HEK293 (cell line): ENCODE measurements around the gene STUM.

Source experiments
- CTCF ChIA-PET: fragments of 350-600 bp; formaldehyde crosslinking; extraction: SDS; loops from one replicate; lab custom pipeline; 2021; ENCODE audit warnings: antibody characterized with exemption; lab: Yijun Ruan, JAX
- POLR2A ChIA-PET: fragments of 300-600 bp; formaldehyde crosslinking; extraction: SDS; loops from one replicate; lab custom pipeline; 2020; ENCODE audit warnings: antibody characterized with exemption, inconsistent platforms; lab: Yijun Ruan, JAX
- H3K27ac ChIP-seq: fragments of 200-500 bp; sonication (Bioruptor generic); 2 replicates; pipeline ENCODE4 v1.5.1; 2014; ENCODE audit warnings: low read depth, low read length, control low read depth, inconsistent platforms; ENCODE audit errors: extremely low read depth
- H3K36me3 ChIP-seq, 2 experiments: fragments of 200-500 bp in 1 of 2; sonication (Bioruptor generic) in 1 of 2; 1 replicate in 1 of 2; 2 replicates in 1 of 2; pipeline ENCODE4 v1.5.1; 2014 to 2017; ENCODE audit warnings: inconsistent platforms in 2 of 2, low read length in 2 of 2; ENCODE audit not compliant: control insufficient read depth in 2 of 2, insufficient read depth in 1 of 2
- H3K4me1 ChIP-seq: fragments of 200-500 bp; sonication (Bioruptor generic); 2 replicates; pipeline ENCODE4 v1.5.1; 2014; ENCODE audit warnings: mild to moderate bottlenecking, low read length, inconsistent platforms; ENCODE audit not compliant: control insufficient read depth, insufficient read depth
- H3K4me3 ChIP-seq: 2 replicates; pipeline ENCODE4 v1.5.1; 2011; ENCODE audit warnings: low read depth, mild to moderate bottlenecking, control low read depth, low read length, moderate library complexity
- H3K9me3 ChIP-seq: fragments of 200-500 bp; sonication (Bioruptor generic); 2 replicates; pipeline ENCODE4 v1.5.1; 2014; ENCODE audit warnings: low read depth, low read length, inconsistent platforms; ENCODE audit not compliant: control insufficient read depth, insufficient read depth
- GLI2 ChIP-seq: fragments of 450-650 bp; formaldehyde crosslinking; IDR thresholded peaks from 2 replicates; pipeline ENCODE4; 2017; ENCODE audit warnings: missing biosample characterization, missing genetic modification characterization, low read depth, borderline replicate concordance
- GLIS1 ChIP-seq: fragments of 450-650 bp; formaldehyde crosslinking; IDR thresholded peaks from 2 replicates; pipeline ENCODE4 v1.5.1; 2016; ENCODE audit warnings: missing biosample characterization, missing genetic modification characterization
- GLIS2 ChIP-seq: fragments of 450-650 bp; formaldehyde crosslinking; IDR thresholded peaks from 2 replicates; pipeline ENCODE4 v1.5.1; 2016; ENCODE audit warnings: missing biosample characterization, missing genetic modification characterization
- KLF8 ChIP-seq: fragments of 450-650 bp; formaldehyde crosslinking; IDR thresholded peaks from 2 replicates; pipeline ENCODE4 v1.5.1; 2016; ENCODE audit warnings: missing biosample characterization, missing genetic modification characterization
- REPIN1 ChIP-seq: fragments of 450-650 bp; formaldehyde crosslinking; IDR thresholded peaks from 2 replicates; pipeline ENCODE4 v1.5.1; 2017; ENCODE audit warnings: missing biosample characterization, missing genetic modification characterization, low read depth
- SCRT2 ChIP-seq: fragments of 450-650 bp; formaldehyde crosslinking; IDR thresholded peaks from 2 replicates; pipeline ENCODE4 v1.5.1; 2016; ENCODE audit warnings: missing biosample characterization, missing genetic modification characterization
- YY2 ChIP-seq: fragments of 450-650 bp; formaldehyde crosslinking; IDR thresholded peaks from 2 replicates; pipeline ENCODE4 v1.5.1; 2016; ENCODE audit warnings: missing biosample characterization, missing genetic modification characterization
- ZNF585B ChIP-seq: fragments of 450-650 bp; formaldehyde crosslinking; IDR thresholded peaks from 2 replicates; pipeline ENCODE4 v1.5.1; 2016; ENCODE audit warnings: missing biosample characterization, missing genetic modification characterization
- ZNF621 ChIP-seq: fragments of 450-650 bp; formaldehyde crosslinking; IDR thresholded peaks from 2 replicates; pipeline ENCODE4 v1.5.1; 2017; ENCODE audit warnings: missing biosample characterization, missing genetic modification characterization
- ZNF664 ChIP-seq: fragments of 450-650 bp; formaldehyde crosslinking; IDR thresholded peaks from 2 replicates; pipeline ENCODE4 v1.5.1; 2016; ENCODE audit warnings: missing biosample characterization, missing genetic modification characterization
- TF ChIP-seq, protein P1 (sequence below): fragments of 450-650 bp; formaldehyde crosslinking; IDR thresholded peaks from 2 replicates; pipeline ENCODE4 v1.5.1; 2016; ENCODE audit warnings: missing biosample characterization, missing genetic modification characterization
- TF ChIP-seq, protein P2 (sequence below): fragments of 450-650 bp; formaldehyde crosslinking; IDR thresholded peaks from 2 replicates; pipeline ENCODE4 v1.5.1; 2016; ENCODE audit warnings: missing biosample characterization, missing genetic modification characterization, borderline replicate concordance
- TF ChIP-seq, protein P3 (sequence below): fragments of 450-650 bp; formaldehyde crosslinking; IDR thresholded peaks from 2 replicates; pipeline ENCODE4 v1.5.1; 2016; ENCODE audit warnings: missing biosample characterization, missing genetic modification characterization

STUM gene

DNA sequence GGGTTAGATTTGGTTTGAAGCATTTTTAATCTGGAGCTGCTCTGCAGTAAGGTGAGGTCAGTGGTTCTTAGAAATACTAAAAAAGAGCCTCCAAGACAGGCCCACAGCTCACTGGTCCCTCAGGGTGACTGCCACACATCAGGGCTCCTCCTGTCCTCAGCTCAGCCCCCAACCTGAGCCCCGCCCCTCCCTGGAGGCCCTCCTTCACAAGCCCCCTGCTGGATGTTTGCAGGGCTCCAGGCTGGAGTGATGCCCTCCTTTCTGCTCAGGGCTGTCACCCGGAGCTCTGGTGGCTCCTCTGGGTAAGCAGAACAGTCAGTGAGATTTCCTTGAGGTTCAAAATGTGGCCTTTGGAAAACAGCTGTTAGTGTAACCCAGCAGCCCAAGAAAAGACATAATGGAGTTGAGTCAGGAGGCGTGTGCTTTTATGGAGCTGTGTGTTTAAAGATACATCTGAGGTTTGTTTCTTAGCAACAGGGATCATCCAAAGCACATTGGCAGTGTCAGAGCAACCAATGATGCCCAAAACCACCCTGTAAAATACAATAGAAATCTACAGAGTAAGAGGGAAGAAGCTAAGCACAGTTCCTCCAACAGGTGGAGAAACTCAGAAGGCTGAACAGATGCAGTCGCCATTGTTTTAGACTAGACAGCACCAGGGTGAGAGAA is 21.4 kb downstream of the STUM start:
- H3K9me3 ChIP-seq = no peaks in the 10 kb centered on the region
- no peak overlapping the region for H3K27ac ChIP-seq
- TF ChIP-seq GLIS1 (tag by site-specific recombination) = 0 out of 2 replicates have a peak, but pooled peaks have one; percentile 18
- TF ChIP-seq, protein P1, sequence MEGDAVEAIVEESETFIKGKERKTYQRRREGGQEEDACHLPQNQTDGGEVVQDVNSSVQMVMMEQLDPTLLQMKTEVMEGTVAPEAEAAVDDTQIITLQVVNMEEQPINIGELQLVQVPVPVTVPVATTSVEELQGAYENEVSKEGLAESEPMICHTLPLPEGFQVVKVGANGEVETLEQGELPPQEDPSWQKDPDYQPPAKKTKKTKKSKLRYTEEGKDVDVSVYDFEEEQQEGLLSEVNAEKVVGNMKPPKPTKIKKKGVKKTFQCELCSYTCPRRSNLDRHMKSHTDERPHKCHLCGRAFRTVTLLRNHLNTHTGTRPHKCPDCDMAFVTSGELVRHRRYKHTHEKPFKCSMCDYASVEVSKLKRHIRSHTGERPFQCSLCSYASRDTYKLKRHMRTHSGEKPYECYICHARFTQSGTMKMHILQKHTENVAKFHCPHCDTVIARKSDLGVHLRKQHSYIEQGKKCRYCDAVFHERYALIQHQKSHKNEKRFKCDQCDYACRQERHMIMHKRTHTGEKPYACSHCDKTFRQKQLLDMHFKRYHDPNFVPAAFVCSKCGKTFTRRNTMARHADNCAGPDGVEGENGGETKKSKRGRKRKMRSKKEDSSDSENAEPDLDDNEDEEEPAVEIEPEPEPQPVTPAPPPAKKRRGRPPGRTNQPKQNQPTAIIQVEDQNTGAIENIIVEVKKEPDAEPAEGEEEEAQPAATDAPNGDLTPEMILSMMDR (tag by site-specific recombination) = peak; percentile 76; the same call in 1 of the 2 replicates
- TF ChIP-seq, protein P2, sequence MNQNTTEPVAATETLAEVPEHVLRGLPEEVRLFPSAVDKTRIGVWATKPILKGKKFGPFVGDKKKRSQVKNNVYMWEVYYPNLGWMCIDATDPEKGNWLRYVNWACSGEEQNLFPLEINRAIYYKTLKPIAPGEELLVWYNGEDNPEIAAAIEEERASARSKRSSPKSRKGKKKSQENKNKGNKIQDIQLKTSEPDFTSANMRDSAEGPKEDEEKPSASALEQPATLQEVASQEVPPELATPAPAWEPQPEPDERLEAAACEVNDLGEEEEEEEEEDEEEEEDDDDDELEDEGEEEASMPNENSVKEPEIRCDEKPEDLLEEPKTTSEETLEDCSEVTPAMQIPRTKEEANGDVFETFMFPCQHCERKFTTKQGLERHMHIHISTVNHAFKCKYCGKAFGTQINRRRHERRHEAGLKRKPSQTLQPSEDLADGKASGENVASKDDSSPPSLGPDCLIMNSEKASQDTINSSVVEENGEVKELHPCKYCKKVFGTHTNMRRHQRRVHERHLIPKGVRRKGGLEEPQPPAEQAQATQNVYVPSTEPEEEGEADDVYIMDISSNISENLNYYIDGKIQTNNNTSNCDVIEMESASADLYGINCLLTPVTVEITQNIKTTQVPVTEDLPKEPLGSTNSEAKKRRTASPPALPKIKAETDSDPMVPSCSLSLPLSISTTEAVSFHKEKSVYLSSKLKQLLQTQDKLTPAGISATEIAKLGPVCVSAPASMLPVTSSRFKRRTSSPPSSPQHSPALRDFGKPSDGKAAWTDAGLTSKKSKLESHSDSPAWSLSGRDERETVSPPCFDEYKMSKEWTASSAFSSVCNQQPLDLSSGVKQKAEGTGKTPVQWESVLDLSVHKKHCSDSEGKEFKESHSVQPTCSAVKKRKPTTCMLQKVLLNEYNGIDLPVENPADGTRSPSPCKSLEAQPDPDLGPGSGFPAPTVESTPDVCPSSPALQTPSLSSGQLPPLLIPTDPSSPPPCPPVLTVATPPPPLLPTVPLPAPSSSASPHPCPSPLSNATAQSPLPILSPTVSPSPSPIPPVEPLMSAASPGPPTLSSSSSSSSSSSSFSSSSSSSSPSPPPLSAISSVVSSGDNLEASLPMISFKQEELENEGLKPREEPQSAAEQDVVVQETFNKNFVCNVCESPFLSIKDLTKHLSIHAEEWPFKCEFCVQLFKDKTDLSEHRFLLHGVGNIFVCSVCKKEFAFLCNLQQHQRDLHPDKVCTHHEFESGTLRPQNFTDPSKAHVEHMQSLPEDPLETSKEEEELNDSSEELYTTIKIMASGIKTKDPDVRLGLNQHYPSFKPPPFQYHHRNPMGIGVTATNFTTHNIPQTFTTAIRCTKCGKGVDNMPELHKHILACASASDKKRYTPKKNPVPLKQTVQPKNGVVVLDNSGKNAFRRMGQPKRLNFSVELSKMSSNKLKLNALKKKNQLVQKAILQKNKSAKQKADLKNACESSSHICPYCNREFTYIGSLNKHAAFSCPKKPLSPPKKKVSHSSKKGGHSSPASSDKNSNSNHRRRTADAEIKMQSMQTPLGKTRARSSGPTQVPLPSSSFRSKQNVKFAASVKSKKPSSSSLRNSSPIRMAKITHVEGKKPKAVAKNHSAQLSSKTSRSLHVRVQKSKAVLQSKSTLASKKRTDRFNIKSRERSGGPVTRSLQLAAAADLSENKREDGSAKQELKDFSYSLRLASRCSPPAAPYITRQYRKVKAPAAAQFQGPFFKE (tag by site-specific recombination) = no peak
- TF ChIP-seq KLF8 = no peak
- peak; percentile 69 for TF ChIP-seq SCRT2 (tag by site-specific recombination)
- TF ChIP-seq GLI2 (tag by site-specific recombination) = no peak
- TF ChIP-seq GLIS2 (tag by site-specific recombination) = 0 out of 2 replicates have a peak, but pooled peaks have one; percentile 40
- TF ChIP-seq, all 188 proteins: peak for 4
- Histone ChIP-seq H3K4me3 (no peak overlapping the region), H3K36me3 (no peaks in the 10 kb centered on the region), H3K4me1 (0 out of 2 replicates have a peak, but pooled peaks cover 2% of the 10 kb centered on the region)
- CTCF ChIA-PET = interaction anchor here (0.7 to 3.9 kb wide), 27 partner anchors 9 to 480 kb away, joined by 3 to 28 read pairs (median 4); partner anchors contain the start of genes PARP1 and STUM
- POLR2A ChIA-PET = interaction anchor here (0.8 to 1.3 kb wide), 2 partner anchors 10 to 21 kb away, joined by 3 to 4 read pairs; partner anchors contain the start of gene STUM

DNA sequence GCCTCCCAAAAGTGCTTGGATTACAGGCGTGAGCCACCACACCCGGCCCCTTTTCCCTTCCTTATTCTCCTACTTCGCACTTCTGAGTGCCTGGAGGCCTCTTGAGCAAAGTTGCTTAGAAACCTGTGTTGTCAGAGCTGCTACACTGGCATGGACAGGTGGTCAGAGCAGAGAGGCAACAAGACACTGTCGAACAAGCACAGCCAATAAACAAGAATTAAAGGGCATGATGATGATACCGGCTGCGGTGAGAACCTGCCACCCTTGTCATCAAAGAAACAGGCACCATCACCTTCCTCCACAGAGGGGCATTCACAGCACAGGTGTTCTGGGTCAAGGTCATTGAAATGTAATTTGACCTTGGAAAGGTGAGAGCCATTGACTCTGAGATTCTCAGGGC is 23.3 kb downstream of the STUM start:
- Histone ChIP-seq H3K27ac (no peak overlapping the region), H3K9me3 (no peaks in the 10 kb centered on the region), H3K36me3 (no peaks in the 10 kb centered on the region), H3K4me1 (peaks cover 5% of the 10 kb centered on the region), H3K4me3 (no peak overlapping the region)
- POLR2A ChIA-PET = no interaction called here
- TF ChIP-seq, protein P3, sequence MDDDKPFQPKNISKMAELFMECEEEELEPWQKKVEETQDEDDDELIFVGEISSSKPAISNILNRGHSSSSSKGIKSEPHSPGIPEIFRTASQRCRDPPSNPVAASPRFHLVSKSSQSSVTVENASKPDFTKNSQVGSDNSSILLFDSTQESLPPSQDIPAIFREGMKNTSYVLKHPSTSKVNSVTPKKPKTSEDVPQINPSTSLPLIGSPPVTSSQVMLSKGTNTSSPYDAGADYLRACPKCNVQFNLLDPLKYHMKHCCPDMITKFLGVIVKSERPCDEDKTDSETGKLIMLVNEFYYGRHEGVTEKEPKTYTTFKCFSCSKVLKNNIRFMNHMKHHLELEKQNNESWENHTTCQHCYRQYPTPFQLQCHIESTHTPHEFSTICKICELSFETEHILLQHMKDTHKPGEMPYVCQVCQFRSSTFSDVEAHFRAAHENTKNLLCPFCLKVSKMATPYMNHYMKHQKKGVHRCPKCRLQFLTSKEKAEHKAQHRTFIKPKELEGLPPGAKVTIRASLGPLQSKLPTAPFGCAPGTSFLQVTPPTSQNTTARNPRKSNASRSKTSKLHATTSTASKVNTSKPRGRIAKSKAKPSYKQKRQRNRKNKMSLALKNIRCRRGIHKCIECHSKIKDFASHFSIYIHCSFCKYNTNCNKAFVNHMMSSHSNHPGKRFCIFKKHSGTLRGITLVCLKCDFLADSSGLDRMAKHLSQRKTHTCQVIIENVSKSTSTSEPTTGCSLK (tag by site-specific recombination) = no peak
- TF ChIP-seq SCRT2 (tag by site-specific recombination) = 0 out of 2 replicates have a peak, but pooled peaks have one; percentile 52
- CTCF ChIA-PET = interaction anchor here (0.6 to 1.2 kb wide), 2 partner anchors 34 to 165 kb away, joined by 3 to 5 read pairs; no protein-coding TSS in a partner anchor

DNA sequence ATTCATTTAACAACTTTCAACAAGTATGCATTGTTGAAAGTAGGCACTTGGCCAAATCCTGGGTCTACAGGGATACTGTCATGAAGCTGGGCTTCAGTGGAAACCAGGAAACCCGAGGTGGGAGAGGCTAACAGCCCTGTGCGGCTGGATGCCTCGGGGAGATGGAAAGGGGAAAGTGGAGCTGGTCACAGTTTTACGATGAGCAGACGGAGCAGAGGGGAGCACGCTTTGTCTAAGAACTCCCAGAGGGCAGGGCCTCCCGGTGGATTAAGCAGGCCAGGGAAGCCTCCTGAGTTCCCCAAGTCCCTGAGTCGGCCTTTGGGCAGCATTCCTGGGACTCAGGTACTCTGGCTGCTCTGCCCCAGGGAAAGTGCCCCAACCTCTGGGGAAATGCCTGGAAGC is 23.8 kb downstream of the STUM start:
- TF ChIP-seq YY2 (tag by site-specific recombination) = no peak
- TF ChIP-seq ZNF621 (tag by site-specific recombination) = no peak
- no peak for TF ChIP-seq ZNF585B (tag by site-specific recombination)
- no peak for TF ChIP-seq REPIN1 (tag by site-specific recombination)
- TF ChIP-seq SCRT2 (tag by site-specific recombination) = peak; percentile 48; the same call in 1 of the 2 replicates
- TF ChIP-seq ZNF664 = 0 out of 2 replicates have a peak, but pooled peaks have one; percentile 45
- Histone ChIP-seq H3K9me3 (no peaks in the 10 kb centered on the region), H3K36me3 (no peaks in the 10 kb centered on the region), H3K27ac (no peak overlapping the region), H3K4me3 (no peak overlapping the region), H3K4me1 (peaks cover 5% of the 10 kb centered on the region)
- ChIA-PET POLR2A (no interaction called here), CTCF (interaction anchor here (0.6 to 1.2 kb wide), 3 partner anchors 35 to 166 kb away, joined by 3 to 5 read pairs (median 3); no protein-coding TSS in a partner anchor)
